Putamen (tissue), 1 donor: ENCODE measurements around the gene TUFT1.
A peak's percentile ranks its signal among the peaks of the same experiment; 100 is the strongest.

Experiments
- DNase-seq: peaks from one replicate; pipeline ENCODE4 v3.0.0-alpha.2; 2016; ENCODE audit warnings: low spot score

The TUFT1 gene

DNA sequence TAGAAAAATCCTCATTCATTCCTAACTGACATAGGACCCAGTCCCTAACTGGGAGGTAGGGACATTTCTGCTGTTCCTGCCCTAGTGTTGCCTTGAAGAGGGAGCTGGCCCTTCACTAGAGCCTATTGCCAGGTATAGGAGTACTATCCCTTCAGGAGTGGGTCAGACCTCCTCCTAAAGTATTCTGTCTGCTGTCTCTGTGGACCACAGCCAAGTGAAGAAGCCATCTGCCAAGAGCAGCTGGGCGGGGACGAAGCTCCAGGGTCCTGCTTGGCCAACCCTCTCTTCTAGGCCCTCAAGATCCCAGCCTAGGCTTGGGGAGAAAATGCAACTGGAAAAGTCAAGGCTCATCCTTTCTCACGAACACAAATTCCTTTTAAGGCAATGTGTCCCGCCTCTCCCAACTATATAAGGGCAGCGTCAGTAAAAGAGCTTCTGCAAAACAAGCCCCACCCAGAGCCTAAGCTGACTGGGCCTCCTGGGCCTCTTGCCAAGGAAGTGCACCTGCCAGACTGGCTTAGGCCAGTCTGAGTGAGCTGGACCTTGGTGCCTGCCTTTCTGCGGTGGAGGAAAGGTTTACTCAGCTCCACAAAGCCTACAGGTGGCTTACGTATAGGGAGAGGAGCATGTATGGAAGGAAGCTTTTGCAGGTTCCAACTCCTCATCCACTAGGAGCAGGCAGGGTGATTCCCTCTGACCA is 638 bp upstream of the TUFT1 start:
- DNase-seq, result peak; percentile 11

DNA sequence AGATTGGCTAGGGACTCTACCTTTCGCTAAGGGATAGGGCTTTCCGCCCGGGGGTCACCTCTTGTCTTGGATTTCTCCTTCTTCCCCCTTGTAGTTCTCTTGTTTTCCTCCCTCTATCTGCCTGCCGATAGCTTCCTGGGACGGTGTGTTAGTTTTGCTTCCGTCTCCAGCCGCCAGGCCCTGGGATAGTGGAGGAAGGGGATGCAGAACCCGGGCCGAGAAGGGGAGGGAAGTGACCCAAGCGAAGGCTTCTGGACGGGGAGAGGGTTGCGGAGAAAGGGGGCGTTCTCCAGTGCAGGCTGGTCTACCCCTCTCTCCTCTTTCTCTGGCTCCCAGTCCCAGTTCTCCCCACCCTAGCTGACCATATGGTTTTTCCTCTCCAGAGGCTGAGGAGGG is 871 bp downstream of the TUFT1 start:
- DNase-seq, result no peak

DNA sequence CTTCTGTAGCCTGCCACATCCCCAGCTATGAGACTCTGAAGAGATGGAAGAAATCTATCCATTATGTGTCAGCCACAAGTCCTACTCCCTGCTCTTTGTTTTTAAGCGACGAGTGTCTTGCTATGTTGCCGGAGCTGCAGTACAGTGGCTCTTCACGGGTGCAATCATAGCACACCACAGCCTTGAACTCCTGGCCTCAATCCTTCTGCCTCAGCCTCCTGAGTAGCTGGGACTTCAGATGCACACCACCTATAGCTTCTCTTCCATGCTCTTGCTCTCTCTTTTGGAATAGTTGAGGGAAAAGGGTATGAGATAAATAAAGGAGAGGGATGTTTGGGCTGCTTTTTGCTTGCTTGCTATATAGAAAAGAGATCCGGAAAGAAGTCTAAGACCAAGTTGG is 1.6 kb downstream of the TUFT1 start:
- no peak for DNase-seq

DNA sequence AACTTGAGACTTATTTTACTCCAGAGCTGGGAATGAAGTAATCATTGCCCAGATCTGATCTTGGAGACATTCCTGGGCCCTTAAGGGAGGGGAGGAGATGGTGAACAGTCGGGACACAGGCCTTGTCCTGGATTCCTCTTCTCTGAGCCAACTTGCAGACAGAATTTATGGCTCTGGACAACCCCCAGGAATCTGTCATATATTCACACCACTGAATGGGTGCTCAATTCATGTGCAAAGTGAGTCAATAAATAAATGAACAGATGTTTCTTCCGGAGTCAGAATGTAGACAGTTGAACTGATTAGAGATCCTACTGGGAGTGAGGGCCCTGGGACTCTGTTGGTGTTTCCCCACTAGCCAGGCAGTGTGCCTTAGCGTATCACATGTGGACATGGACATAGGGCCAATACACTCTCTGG is 2.6 kb downstream of the TUFT1 start:
- DNase-seq, result no peak

DNA sequence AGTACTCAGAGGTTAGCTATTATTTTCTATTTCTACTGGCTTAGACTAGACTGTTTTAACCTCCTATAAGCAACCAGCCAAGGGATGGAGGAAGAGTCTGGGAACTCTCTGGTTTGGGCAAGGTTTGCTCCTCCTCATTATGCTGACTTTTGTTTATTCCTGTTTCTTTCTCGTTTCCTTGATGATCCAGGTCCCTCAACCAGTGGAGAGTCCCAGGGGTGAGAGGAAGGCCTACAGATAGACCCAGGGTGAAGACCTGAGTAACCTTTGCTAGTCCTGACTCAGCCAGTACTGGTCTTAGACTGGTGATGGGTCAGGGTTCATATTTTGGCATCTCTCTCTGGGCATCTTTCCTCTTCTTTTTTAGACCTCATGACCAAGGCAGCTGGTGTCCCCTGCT is 5.4 kb downstream of the TUFT1 start:
- DNase-seq, result no peak

DNA sequence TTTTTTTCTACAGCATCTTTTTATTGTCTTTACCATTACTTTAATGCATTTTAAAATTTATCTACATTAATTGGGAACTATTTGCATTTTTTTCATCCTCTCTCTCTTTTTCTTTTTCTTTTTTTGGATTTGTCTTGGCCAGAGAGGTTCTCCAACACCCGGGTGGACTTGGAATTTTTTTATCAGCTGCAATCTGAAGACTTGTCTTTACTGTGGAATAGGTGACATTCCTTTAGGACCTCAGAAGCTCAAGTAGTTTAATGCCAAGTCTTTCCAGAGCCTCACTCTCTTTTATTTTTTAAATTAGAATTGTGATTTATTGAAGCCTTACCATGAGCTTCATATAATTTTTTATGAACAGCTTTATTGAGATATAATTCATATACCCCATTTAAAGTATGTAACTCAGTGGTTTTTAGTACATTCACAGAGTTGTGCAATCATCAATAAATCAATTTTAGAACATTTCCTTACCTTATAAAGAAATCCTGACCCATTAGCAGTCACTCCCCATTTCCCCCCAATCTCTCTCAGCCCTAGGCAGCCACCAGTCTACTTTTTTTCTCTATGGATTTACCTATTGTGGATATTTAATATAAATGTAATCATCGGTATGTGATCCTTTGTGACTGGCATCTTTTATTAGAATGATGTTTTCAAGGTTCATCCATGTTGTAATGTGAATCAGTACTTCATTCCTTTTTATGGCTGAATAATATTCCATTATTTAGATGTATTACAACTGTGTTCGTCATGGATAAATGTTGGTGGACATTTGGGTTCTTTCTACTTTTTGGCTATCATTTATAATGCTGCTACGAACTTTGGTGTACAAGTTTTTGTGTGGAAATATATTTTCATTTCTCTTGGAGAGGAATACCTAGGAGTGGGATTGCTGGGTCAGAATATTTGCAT is 6.2 kb downstream of the TUFT1 start:
- no peak for DNase-seq

DNA sequence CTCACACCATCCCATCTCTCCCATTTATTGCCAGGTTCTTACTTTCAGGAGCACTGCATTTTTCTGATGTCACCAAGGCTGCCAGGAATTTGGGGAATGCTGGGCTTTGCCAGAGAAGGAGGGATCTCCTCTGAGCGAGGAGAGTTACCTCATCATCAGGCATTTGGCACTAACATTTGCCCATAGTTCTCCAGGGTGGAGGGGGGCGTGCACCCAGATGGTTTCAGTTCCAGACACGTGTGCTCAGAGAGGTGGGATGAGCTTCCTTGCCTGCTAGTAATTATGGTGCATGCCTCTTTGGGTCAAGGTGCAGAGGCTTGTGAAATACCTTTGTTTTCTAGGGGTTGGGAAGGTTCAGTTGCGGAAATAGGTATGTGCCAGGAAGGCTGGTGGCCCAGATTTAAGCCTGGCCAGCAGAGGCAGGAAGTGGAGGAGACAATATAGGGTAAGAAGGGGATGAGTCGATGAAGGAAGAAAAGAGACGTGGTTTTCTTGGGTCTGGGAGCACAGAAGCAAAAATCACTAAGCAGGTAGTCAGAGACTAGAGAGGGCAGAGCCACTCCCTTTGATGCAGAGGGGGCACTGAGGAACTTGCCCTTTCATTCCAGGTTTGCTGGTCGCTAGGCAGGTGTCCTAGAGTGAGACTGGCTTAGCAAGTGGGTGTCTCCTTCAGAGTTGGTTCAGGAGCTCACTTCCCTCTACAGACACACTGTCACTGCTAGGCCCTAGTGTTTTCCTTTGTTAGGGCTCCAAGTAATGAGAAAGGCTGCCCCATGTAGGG is 7.2 kb downstream of the TUFT1 start:
- DNase-seq, result no peak

DNA sequence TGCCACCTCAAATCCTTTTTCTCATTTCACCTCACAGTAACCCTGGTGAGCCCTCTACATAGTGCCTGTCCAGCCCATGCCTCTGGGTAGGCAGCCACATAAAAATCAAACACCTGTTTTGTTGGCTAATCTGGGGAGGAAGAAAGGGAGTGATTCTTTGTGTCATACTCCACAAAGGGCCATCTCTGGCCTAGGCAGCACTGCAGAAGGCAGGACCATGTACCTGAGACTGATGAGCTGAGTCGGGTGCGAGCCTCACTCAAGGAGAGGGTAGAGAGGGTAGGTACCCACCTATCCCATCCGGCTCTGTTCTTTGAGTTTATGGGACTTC is 7.8 kb downstream of the TUFT1 start:
- no peak for DNase-seq

DNA sequence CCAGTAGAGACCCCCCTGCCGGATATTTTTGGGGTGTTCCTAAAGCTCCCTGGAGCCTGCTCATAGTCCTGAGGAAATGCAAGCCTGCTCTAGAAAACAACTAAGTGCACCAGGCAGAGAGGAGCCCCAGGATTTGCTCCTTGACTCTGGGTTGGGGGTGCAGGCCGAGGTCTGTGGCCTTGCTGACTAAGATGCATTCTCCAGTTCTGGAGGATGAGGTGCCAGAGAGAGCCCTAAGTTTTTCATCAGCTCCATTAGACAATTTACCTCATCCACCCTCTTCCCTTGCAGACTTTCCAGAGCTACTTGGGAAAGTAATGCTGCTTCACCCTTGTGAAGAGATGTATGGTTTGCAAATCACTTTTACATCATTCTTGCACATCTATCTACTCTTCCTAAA is 9.1 kb downstream of the TUFT1 start:
- no peak for DNase-seq

DNA sequence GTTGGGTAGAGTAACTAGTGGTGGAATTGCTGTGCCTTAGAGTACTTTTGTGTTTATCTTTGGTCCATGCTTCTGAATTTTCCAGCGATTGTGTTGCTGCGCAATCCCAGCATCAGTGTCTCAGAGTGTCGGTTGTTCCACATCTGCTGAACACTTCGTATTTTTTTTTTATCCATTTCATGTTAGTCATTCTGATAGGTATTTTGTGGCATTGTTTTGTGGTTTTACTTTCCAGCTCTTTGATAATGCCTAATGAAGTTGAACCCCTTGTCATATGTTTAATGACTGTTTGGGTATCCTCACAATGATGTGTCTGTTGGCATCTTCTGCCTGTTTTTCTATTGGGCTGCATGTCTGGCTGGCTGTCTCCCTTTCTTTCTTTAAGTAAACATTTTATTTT is 13.6 kb downstream of the TUFT1 start:
- DNase-seq, result no peak

DNA sequence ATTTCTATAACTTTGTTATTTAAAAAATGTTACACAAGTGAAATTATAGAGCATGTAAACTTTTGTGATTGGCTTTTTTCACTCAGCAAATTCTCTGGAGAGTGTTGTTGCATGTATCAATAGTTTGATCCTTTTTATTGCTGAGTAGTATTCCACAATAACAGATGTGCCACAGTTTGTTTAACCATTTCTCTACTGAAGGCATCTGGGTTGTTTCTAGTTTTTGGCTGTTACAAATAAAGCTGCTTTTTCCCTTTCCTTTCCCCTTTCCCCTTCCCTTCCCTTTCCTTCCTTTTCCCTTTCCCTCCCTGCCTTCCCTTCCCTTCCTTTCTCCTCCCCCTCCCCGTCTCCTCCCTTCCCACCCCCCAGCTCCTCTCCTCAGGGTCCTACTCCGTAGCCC is 15.9 kb downstream of the TUFT1 start:
- no peak for DNase-seq

DNA sequence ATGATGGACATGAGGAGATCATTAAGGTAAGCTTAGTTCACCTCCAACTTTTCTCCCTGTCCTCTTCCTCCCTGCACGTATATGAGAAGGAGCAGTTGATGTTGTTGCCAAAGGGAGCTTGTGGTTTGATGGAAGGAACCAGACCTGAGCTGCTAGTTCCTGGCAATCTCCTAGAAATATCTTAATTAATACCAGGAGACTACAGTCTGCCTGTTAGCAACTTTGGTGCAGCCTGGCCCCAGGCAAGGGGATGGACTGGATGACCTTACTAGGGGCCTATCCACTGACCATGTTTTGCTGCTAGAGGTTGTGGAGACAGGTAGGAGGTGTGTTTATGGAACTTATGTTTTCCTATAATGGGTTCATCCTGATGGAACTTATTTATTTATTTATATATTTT is 22.6 kb downstream of the TUFT1 start:
- no peak for DNase-seq

DNA sequence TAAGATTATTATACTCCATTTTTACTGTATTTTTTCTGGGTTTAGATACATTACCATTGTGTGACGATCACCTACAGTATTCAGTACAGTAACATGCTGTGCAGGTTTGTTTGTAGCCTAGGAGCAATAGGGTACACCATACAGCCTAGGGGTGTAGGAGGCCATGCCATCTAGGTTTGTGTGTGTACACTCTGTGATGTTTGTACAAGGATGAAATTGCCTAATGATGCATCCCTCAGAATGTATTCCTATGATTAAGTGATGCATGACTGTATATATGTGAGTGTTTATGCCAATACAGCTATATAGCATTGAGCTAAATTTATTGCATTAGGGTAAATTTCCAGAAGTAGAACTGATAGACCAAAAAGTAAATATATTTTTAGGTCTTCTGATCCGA is 23.3 kb downstream of the TUFT1 start:
- no peak for DNase-seq

DNA sequence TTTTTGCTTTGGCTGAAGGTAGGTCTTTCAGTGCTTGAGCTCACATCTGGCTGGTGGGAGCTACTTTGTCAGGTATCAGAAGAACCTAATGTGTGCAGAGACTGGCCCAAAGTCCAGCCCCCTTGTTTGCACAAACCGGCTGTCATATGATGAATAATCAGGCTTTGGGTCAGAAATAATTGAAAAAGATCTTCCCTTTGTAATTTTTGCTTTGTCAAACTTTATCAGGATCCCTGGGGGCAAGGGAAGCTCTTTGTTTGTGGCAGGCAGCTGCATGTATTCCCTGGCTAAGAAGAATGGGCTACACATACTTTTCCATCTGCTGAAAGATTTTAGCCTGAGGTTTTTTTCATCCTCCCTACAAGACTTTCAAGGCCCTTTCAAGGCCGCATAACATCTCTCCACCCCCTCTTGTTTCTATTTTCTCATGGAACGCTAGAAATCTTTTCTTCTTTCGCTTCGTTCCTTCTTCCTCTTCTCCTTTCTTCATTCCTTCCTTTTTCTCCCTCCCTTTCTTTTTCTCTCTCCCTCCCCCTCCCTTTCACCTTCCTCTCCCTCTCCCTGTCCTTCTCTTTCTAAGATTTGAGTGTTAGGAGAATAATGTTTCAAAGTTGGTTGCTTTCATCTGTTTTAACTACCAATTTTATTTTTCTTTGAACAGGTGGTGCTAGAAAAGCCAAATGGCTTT is 25.5 kb downstream of the TUFT1 start:
- no peak for DNase-seq

DNA sequence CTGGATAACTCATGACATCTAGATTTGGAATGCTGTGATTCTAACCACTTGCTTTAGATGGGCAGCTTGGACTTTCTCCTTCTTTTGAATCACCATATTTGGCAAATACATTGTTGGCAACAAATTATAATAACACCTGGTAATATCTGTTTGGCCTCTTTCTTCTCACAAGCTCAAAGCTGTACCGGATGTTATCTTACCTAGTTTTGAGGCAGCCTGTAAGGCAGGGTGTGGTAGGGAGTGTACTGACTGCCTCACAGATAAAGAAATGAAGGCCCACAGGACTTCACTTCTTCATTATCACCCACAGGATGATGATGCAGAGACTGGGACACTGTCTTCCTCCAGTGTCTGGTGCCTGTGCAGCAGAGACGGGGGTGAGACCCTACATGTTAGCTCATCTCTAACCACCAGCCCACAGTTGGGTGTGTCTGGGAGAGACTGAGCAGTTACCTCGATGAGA is 28.5 kb downstream of the TUFT1 start:
- DNase-seq, result no peak

DNA sequence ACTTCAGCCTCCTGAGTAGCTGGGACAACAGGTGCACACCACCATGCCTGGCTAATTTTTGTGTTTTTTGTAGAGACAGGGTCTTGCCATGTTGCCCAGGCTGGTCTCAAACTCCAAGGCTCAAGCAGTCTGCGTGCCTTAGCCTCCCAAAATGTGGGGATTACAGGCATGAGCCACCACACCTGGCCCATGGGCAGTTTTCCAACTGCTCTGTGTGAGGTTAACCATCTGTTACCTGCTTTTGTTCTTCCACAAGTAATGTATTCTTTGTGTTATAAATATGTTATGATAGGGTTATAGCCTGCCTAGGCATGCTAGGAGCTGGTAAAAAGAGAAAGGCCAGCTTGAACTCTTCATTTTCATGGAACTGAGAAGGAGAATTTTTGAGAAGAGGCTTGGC is 30.7 kb downstream of the TUFT1 start:
- DNase-seq, result no peak

DNA sequence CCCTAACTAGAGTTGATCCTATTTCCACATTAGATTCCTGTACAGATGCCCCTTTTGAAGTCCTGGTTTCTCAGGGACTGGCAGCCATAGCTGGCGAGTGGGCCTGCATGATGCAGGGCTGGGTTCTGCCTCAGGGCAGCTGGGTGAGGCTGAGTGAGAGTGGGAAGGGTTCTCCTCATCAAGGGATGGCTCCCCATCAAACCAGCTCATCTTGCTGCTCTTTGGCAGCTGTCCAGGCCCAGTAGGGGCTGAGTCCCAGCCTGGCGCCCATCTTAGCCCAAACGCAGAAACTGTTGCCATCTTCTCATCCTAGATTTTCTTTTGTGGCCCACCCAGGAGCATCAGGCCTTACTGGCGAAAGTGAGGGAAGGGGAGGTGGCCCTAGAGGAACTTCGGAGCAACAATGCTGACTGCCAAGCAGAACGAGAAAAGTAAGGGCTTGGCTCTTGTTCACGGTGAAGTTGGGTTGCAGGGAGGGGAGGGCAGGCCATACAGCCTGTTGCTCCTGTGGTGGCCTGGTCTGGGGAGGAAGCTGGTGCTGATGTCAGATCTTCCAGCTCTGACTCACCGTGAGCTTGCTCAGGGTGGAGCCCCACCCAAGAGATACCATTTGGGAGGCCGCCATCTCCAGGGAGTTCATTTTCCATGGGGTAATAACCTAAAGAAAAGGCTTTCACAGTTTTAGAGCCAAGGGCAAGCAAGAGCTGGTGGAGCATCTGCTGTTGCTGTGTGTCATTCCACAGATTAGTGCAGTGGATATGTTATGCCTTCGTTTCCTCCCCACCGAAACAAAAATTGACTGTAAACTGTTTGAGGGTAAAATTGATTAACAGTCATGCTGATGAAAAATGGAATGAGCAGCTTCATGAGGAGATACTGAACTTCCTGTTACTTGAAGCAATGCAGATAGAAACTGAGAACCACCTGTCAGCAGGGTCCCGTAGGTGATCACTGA is 34.7 kb downstream of the TUFT1 start:
- DNase-seq, result no peak

DNA sequence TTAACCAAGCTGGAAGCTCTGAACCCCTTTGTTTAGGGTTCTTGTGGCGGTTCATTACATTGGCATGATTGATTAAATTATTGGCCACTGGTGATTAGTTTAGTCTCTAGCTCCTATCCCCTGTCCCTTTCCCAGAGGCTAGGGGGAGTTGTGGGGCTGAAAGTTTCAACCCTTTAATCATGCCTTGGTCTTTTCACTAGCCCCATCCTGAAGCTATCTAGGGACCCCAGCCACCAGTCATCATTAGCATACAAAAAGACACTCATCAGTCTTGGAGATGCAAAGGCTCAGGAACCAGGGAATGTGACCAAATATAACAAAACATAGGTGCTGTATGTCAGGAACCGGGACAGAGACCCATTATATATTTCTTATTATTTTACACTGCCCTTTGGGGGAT is 37.1 kb downstream of the TUFT1 start:
- DNase-seq, result no peak

DNA sequence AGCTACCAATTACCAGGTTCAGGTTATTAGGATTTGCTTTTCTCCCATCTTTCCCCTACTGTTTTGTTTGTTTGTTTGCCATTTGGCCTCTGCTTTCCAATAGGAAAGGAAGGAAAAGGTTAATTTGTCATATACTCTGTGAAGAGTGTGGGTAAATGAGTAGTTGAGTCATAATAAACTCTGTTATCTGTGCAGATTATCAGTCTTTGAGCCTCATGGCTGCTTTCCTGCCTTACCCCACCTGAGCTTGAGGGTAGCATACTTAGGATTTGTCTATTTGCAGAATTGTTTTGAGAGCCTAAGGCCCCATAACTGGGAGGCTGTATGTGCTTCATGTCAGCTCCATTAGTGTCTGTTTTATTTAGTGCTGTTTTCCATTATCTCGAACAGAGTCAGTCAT is 38.8 kb downstream of the TUFT1 start:
- DNase-seq, result no peak

DNA sequence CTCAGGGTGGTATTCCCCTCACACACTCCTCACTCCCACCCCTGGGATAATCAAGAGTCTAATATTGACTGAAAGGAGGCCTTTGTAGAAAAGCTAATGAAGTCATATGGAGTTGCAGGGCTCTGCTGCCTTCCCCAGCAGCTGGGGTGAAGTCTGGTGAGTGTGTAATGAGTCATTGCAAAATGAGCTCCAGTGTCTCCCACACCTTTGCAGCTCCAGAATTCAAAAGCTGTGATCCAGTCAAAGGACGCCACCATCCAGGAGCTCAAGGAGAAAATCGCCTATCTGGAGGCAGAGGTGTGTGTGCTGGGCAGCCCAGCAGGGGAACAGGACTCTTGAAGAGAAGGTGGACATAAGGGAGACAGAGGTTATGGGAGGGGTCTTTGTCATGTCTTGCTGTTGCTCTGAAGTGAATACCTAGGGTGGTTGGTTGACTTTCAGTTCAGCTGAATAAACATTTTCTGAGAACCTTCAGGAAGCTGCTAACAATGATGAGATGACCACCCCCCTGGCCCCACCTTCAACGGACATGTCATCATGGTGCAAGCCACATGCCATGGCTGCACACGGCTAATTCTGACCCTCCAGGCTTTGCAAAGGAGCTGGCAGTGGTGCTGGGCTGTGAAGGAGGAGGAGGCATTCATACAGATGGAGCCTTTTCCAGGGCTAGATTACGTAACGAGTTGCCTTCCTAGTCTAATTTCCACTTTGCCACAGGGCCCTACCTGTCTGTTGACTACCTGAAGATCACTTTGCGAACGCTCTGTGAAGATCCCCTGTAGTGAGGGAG is 39.5 kb downstream of the TUFT1 start:
- DNase-seq, result peak; percentile 48
